PC-9 (cell line): ENCODE results near the gene FCRL6. TPM values are rescaled to one million over a fixed set of nuclear protein-coding genes. Genes with fewer than 3 reads are reported as not detected.

Experiments
- BruUV-seq: library from RNA; stranded (reverse); fragments of 400-500 nt; replicated peaks from 2 replicates; lab custom pipeline; 2021; lab: Mats Ljungman, UMichigan
- CTCF ChIA-PET: fragments of 300-600 bp; sonication (Branson Sonifier 250); formaldehyde crosslinking; loops from one replicate; lab custom pipeline; 2022; ENCODE audit warnings: antibody characterized with exemption; lab: Charles Lee
- POLR2A ChIA-PET: fragments of 300-600 bp; sonication (Branson Sonifier 250); formaldehyde crosslinking; loops from one replicate; lab custom pipeline; 2022; ENCODE audit warnings: antibody characterized with exemption; ENCODE audit not compliant: unreplicated experiment; lab: Charles Lee
- DNase-seq, 2 experiments: peaks; one replicate each; pipeline versions ENCODE4 v3.0.0 to v3.0.0-alpha.2; 2015 to 2022; ENCODE audit warnings: mixed read lengths in 1 of 2
- H2AFZ ChIP-seq: fragments of 200-600 bp; sonication (generic); 2 replicates; pipeline ENCODE4 v1.8.1; 2017; ENCODE audit warnings: antibody characterized with exemption
- H3F3A ChIP-seq: fragments of 200-600 bp; sonication (generic); 2 replicates; pipeline ENCODE4 v1.8.1; 2017; ENCODE audit warnings: antibody characterized with exemption, mild to moderate bottlenecking, low read depth; ENCODE audit not compliant: insufficient read depth
- H3K27ac ChIP-seq: fragments of 200-600 bp; sonication (generic); 2 replicates; pipeline ENCODE4 v1.6.1; 2016; ENCODE audit warnings: mixed run types
- H3K27me3 ChIP-seq: fragments of 200-600 bp; sonication (generic); 2 replicates; pipeline ENCODE4 v1.6.1; 2016; ENCODE audit warnings: low read depth, mixed run types; ENCODE audit not compliant: insufficient read depth
- H3K36me3 ChIP-seq: fragments of 200-600 bp; sonication (generic); 2 replicates; pipeline ENCODE4 v1.6.1; 2016; ENCODE audit warnings: low read depth, mixed run types
- H3K4me1 ChIP-seq: fragments of 200-600 bp; sonication (generic); replicated peaks from 2 replicates; pipeline ENCODE4 v1.6.1; 2016; ENCODE audit warnings: mixed run types; ENCODE audit not compliant: insufficient read depth
- H3K4me2 ChIP-seq: fragments of 200-600 bp; sonication (generic); 2 replicates; pipeline ENCODE4 v1.6.1; 2017; ENCODE audit warnings: mixed run types
- H3K4me3 ChIP-seq: fragments of 200-600 bp; sonication (generic); 2 replicates; pipeline ENCODE4 v1.6.1; 2016; ENCODE audit warnings: mixed run types
- H3K79me2 ChIP-seq: fragments of 200-600 bp; sonication (generic); 2 replicates; pipeline ENCODE4 v1.6.1; 2017; ENCODE audit warnings: low read depth, mixed run types
- H3K9me2 ChIP-seq: fragments of 200-600 bp; sonication (generic); 2 replicates; pipeline ENCODE4 v1.8.1; 2017; ENCODE audit warnings: mild to moderate bottlenecking; ENCODE audit not compliant: insufficient read depth
- H3K9me3 ChIP-seq: fragments of 200-600 bp; sonication (generic); 2 replicates; pipeline ENCODE4 v1.8.1; 2016; ENCODE audit warnings: low read depth; ENCODE audit not compliant: insufficient read depth
- H4K20me1 ChIP-seq: fragments of 200-600 bp; sonication (generic); 2 replicates; pipeline ENCODE4 v1.8.1; 2017; ENCODE audit not compliant: insufficient read depth
- CTCF ChIP-seq: fragments of 200-600 bp; sonication (generic); conservative IDR thresholded peaks from 2 replicates; pipeline ENCODE4 v1.6.1; 2017; ENCODE audit warnings: mixed run types, antibody characterized with exemption, mild to moderate bottlenecking, moderate library complexity
- EZH2 ChIP-seq: fragments of 200-600 bp; sonication (generic); IDR thresholded peaks from 2 replicates; pipeline ENCODE4 v1.8.0; 2017; ENCODE audit warnings: antibody characterized with exemption, low read depth
- intact Hi-C: fragments of 100-400 bp; cut with micrococcal nuclease; formaldehyde crosslinking; loops from one replicate; pipeline ENCODE4 v1.10.0; 2022; ENCODE audit not compliant: unreplicated experiment
- total RNA-seq: library from RNA; stranded (reverse); gene quantifications from 2 replicates; pipeline ENCODE4 v1.2.3, GENCODE V29; 2021

FCRL6 gene
- total RNA-seq, 1 experiment from 2014 or later: not detected

- Histone ChIP-seq H3K27me3 (peaks cover 21% of the 10 kb centered on the region), H3K4me1 (no peaks in the 10 kb centered on the region), H3K9me2 (no peaks in the 10 kb centered on the region), H3K27ac (no peak overlapping the region), H3K9me3 (no peaks in the 10 kb centered on the region), H3K4me2 (no peak overlapping the region), H3K79me2 (no peaks in the 10 kb centered on the region), H3K36me3 (no peaks in the 10 kb centered on the region), H2AFZ (no peak overlapping the region), H4K20me1 (no peaks in the 10 kb centered on the region), H3F3A (no peaks in the 10 kb centered on the region), H3K4me3 (no peak overlapping the region)
- POLR2A ChIA-PET: interaction anchor here (0.7 kb wide), 1 partner anchor 251 kb away, joined by 3 read pairs; no protein-coding TSS in a partner anchor
- CTCF ChIA-PET: no interaction called here
- intact Hi-C loops: no loop called here
- BruUV-seq: no TSS peak
- TF ChIP-seq CTCF (no peak), EZH2 (no peak)
- no peak for DNase-seq
Measured at GRCh38 chr1:159821171-159821867, 19.2 kb downstream of the FCRL6 start.

GRCh38 chr1:159823406-159823805 is 21.2 kb downstream of the FCRL6 start:
- no peaks in the 10 kb centered on the region for H3K36me3 ChIP-seq
- POLR2A ChIA-PET: no interaction called here
- intact Hi-C loops: no loop called here
- no peaks in the 10 kb centered on the region for H3K9me2 ChIP-seq
- BruUV-seq: no TSS peak
- H3K4me2 ChIP-seq: no peak overlapping the region
- no peak overlapping the region for H3K4me3 ChIP-seq
- DNase-seq: no peak
- no peaks in the 10 kb centered on the region for H3F3A ChIP-seq
- H4K20me1 ChIP-seq: no peaks in the 10 kb centered on the region
- peaks cover 21% of the 10 kb centered on the region for H3K27me3 ChIP-seq
- no peaks in the 10 kb centered on the region for H3K9me3 ChIP-seq
- H3K4me1 ChIP-seq: no peaks in the 10 kb centered on the region
- CTCF ChIA-PET: no interaction called here
- H3K27ac ChIP-seq: no peak overlapping the region
- TF ChIP-seq EZH2 (no peak), CTCF (no peak)
- no peaks in the 10 kb centered on the region for H3K79me2 ChIP-seq
- H2AFZ ChIP-seq: no peak overlapping the region

- no TSS peak for BruUV-seq
- Histone ChIP-seq H3F3A (no peaks in the 10 kb centered on the region), H3K79me2 (no peaks in the 10 kb centered on the region), H3K27me3 (peaks cover 21% of the 10 kb centered on the region), H3K27ac (no peak overlapping the region), H3K9me3 (no peaks in the 10 kb centered on the region), H3K4me1 (no peaks in the 10 kb centered on the region), H3K4me3 (no peak overlapping the region), H3K4me2 (no peak overlapping the region), H3K36me3 (no peaks in the 10 kb centered on the region), H4K20me1 (no peaks in the 10 kb centered on the region), H2AFZ (no peak overlapping the region), H3K9me2 (no peaks in the 10 kb centered on the region)
- no peak for DNase-seq
- TF ChIP-seq EZH2 (no peak), CTCF (no peak)
- CTCF ChIA-PET: no interaction called here
- intact Hi-C loops: no loop called here
- POLR2A ChIA-PET: no interaction called here
Measured at GRCh38 chr1:159825564-159825963, 23.4 kb downstream of the FCRL6 start.
